ENCODE measurements around the gene CCNYL1.

DNA sequence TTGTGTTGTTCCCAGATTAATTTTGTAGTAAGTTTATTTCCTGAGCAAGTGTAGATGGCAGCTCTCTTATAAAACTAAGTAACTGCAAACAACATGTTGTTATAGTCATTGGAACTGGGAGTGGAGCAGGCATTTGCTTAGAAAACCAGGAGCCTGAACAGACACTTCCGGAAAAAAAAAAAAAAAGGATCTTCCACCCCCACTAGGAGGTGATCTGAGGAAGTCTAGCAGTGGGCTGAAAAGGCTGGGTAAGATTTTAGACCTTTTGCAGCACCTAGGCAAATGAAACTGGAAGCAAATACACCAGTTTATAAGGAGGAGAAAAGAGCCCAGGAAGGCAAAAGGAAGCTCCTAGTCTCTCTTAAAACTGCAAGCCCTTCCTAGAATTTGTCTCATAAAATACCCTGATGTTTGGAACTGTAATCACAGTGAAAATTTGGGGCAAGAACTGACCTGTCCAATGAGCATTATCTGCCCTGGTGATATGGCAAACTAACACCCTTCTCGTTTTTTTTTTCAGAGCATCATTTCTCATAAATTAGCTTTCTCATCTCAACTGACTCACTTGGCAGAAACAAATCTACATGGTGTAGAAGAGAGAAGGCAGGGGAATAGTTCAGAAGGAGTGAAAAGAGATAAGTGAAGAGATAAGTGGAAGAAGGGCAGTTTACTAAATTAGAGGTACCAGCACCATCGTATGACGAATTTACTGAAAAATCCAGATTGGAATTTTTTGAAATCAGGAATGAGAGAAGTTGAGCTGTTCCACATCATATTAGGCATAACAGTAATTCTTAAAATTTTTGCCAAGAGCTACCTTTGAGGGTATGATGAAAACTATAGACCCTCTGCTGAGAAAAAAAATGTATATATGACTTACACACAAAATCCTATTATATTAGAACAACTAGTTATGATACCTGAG is 4.2 kb upstream of the CCNYL1 start:
- TF ChIP-seq, protein P1, sequence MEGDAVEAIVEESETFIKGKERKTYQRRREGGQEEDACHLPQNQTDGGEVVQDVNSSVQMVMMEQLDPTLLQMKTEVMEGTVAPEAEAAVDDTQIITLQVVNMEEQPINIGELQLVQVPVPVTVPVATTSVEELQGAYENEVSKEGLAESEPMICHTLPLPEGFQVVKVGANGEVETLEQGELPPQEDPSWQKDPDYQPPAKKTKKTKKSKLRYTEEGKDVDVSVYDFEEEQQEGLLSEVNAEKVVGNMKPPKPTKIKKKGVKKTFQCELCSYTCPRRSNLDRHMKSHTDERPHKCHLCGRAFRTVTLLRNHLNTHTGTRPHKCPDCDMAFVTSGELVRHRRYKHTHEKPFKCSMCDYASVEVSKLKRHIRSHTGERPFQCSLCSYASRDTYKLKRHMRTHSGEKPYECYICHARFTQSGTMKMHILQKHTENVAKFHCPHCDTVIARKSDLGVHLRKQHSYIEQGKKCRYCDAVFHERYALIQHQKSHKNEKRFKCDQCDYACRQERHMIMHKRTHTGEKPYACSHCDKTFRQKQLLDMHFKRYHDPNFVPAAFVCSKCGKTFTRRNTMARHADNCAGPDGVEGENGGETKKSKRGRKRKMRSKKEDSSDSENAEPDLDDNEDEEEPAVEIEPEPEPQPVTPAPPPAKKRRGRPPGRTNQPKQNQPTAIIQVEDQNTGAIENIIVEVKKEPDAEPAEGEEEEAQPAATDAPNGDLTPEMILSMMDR (IDR thresholded peaks at IDR 0.05 in 8 of 11, conservative IDR thresholded peaks at IDR 0.05 in 3 of 11) = no peak
- TF ChIP-seq POLR2AphosphoS5 (IDR thresholded peaks at IDR 0.05) (no peak), POLR2A (IDR thresholded peaks at IDR 0.05) (no peak)

Measured in spleen (tissue), 7 donors.